ENCODE results near the gene KIF19.

DNA sequence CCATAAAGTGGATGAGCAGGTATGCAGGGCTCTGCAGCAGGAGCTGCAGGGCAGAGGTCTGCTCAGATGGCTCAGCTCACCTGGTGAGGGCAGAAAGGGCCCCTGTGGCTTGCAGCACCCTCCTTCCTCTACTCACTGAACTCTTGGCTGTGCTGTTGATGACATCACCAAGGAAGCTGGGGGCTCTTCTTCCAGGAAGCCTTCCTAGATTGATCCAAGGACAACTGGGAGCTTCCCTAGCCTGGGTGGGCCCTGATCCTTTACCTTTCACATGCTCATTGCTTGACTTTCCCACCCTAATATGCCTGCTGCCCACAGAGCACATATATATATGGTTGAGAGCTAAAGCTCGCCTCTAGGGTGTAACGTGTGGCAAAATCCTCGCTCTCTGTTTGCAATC, 2.5 kb downstream of the KIF19 start:
- TF ChIP-seq, protein P1, sequence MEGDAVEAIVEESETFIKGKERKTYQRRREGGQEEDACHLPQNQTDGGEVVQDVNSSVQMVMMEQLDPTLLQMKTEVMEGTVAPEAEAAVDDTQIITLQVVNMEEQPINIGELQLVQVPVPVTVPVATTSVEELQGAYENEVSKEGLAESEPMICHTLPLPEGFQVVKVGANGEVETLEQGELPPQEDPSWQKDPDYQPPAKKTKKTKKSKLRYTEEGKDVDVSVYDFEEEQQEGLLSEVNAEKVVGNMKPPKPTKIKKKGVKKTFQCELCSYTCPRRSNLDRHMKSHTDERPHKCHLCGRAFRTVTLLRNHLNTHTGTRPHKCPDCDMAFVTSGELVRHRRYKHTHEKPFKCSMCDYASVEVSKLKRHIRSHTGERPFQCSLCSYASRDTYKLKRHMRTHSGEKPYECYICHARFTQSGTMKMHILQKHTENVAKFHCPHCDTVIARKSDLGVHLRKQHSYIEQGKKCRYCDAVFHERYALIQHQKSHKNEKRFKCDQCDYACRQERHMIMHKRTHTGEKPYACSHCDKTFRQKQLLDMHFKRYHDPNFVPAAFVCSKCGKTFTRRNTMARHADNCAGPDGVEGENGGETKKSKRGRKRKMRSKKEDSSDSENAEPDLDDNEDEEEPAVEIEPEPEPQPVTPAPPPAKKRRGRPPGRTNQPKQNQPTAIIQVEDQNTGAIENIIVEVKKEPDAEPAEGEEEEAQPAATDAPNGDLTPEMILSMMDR (IDR thresholded peaks at IDR 0.05) = no peak
- TF ChIP-seq POLR2AphosphoS5 (IDR thresholded peaks at IDR 0.05; ENCODE audit: low read depth, low read length) = no peak
